HepG2 (cell line): ENCODE data around the gene CISD3. TPM values are rescaled to one million over a fixed set of nuclear protein-coding genes. Genes with fewer than 3 reads are reported as not detected.

Source experiments
- ASH2L ChIP-seq: fragments of 300-600, 200-600 bp; sonication (generic); IDR thresholded peaks from 2 replicates; pipeline ENCODE4 v1.7.0; 2017; ENCODE audit warnings: low read depth, mild to moderate bottlenecking, moderate library complexity, mixed read lengths, low read length; ENCODE audit not compliant: insufficient read length
- BHLHE40 ChIP-seq: IDR thresholded peaks from 2 replicates; pipeline ENCODE4 v1.6.1; 2011; ENCODE audit warnings: low read length, improper control_type of control experiment
- GTF2F1 ChIP-seq: fragments of 150-350 bp; IDR thresholded peaks from 2 replicates; pipeline ENCODE4 v1.6.1; 2014; ENCODE audit warnings: low read length
- HNRNPUL1 ChIP-seq: fragments of 200-400 bp; formaldehyde crosslinking; IDR thresholded peaks from 2 replicates; pipeline ENCODE4 v1.6.1; 2017; ENCODE audit warnings: low read depth, mild to moderate bottlenecking, low read length, moderate library complexity
- MED8 ChIP-seq: sonication (generic); formaldehyde crosslinking; IDR thresholded peaks from 2 replicates; pipeline ENCODE4 v1.8.1; 2023; ENCODE audit warnings: mild to moderate bottlenecking, missing genetic modification reagents; ENCODE audit not compliant: insufficient replicate concordance
- MIER3 ChIP-seq: IDR thresholded peaks from 2 replicates; pipeline ENCODE4 v1.6.1; 2016; ENCODE audit warnings: missing compliant biosample characterization, borderline replicate concordance
- MXI1 ChIP-seq: IDR thresholded peaks from 3 replicates; pipeline ENCODE4 v1.6.1; 2012; ENCODE audit warnings: low read depth, low read length, inconsistent platforms, borderline replicate concordance
- POLR2AphosphoS2 ChIP-seq: IDR thresholded peaks from 2 replicates; pipeline ENCODE4 v1.6.1; 2011; ENCODE audit warnings: low read depth, low read length, improper control_type of control experiment
- RORA ChIP-seq: sonication (generic); formaldehyde crosslinking; IDR thresholded peaks from 2 replicates; pipeline ENCODE4 v1.5.0; 2020; ENCODE audit warnings: mild to moderate bottlenecking, missing genetic modification reagents, moderate library complexity
- SP4 ChIP-seq: sonication (generic); formaldehyde crosslinking; IDR thresholded peaks from 2 replicates; pipeline ENCODE4 v1.8.1; 2023; ENCODE audit warnings: mild to moderate bottlenecking, missing genetic modification reagents
- TEAD3 ChIP-seq: optimal IDR thresholded peaks from 2 replicates; pipeline ENCODE3; 2016; ENCODE audit warnings: borderline replicate concordance
- TFE3 ChIP-seq: IDR thresholded peaks from 2 replicates; pipeline ENCODE4 v1.6.1; 2016
- ZBTB37 ChIP-seq: sonication (generic); formaldehyde crosslinking; IDR thresholded peaks from 2 replicates; pipeline ENCODE4 v1.4.0; 2020; ENCODE audit warnings: mild to moderate bottlenecking, missing genetic modification reagents
- ZBTB7B ChIP-seq: sonication (generic); formaldehyde crosslinking; IDR thresholded peaks from 2 replicates; pipeline ENCODE4 v1.4.0; 2020; ENCODE audit warnings: missing genetic modification reagents
- ZFP82 ChIP-seq: sonication (generic); formaldehyde crosslinking; IDR thresholded peaks from 2 replicates; pipeline ENCODE4 v1.5.1; 2020; ENCODE audit warnings: mild to moderate bottlenecking, missing genetic modification reagents, borderline replicate concordance
- ZNF235 ChIP-seq: sonication (generic); formaldehyde crosslinking; IDR thresholded peaks from 2 replicates; pipeline ENCODE4 v1.8.1; 2023; ENCODE audit warnings: mild to moderate bottlenecking, missing genetic modification reagents, borderline replicate concordance
- ZNF329 ChIP-seq: sonication (generic); formaldehyde crosslinking; IDR thresholded peaks from 2 replicates; pipeline ENCODE4 v1.9.0; 2021; ENCODE audit warnings: low read depth, mild to moderate bottlenecking, missing genetic modification reagents
- ZNF335 ChIP-seq: sonication (generic); formaldehyde crosslinking; IDR thresholded peaks from 2 replicates; pipeline ENCODE4 v1.4.0; 2020; ENCODE audit warnings: missing genetic modification reagents
- ZNF431 ChIP-seq: sonication (generic); formaldehyde crosslinking; IDR thresholded peaks from 2 replicates; pipeline ENCODE4 v1.9.0; 2022; ENCODE audit warnings: missing genetic modification reagents, low read depth, mild to moderate bottlenecking, borderline replicate concordance
- ZNF530 ChIP-seq: sonication (generic); formaldehyde crosslinking; IDR thresholded peaks from 2 replicates; pipeline ENCODE4 v1.5.0; 2020; ENCODE audit warnings: low read depth, mild to moderate bottlenecking, missing genetic modification reagents
- ZNF607 ChIP-seq: sonication (generic); formaldehyde crosslinking; IDR thresholded peaks from 2 replicates; pipeline ENCODE4 v1.5.1; 2020; ENCODE audit warnings: missing genetic modification reagents, mild to moderate bottlenecking, borderline replicate concordance
- ZNF746 ChIP-seq: sonication (generic); formaldehyde crosslinking; IDR thresholded peaks from 2 replicates; pipeline ENCODE4 v1.8.0; 2022; ENCODE audit warnings: mild to moderate bottlenecking, missing genetic modification reagents
- polyA plus RNA-seq, 8 experiments: library from polyadenylated mRNA; depleted of rRNA in 3 of 8; stranded (reverse) in 7 of 8; unstranded in 1 of 8; fragments of >200 nt; fragmentation: Illumina TruSeq in 4 of 8; extraction: Trizol in 4 of 8; gene quantifications; 2 replicates each; pipeline versions ENCODE4 v1.2.1 to v1.2.3, GENCODE V29; 2011 to 2016; ENCODE audit warnings: low read depth in 4 of 8, missing spikeins in 1 of 8, mixed read lengths in 1 of 8; ENCODE audit not compliant: insufficient read depth in 1 of 8
- total RNA-seq, 5 experiments: library from RNA; depleted of rRNA; stranded (reverse); fragments of >200 nt; fragmentation: Illumina TruSeq; extraction: Trizol; gene quantifications; 2 replicates each; pipeline ENCODE4 v1.2.3, GENCODE V29; 2016; ENCODE audit warnings: low read depth in 1 of 5
- TF ChIP-seq, protein P1 (sequence below): sonication (generic); formaldehyde crosslinking; IDR thresholded peaks from 2 replicates; pipeline ENCODE4 v1.4.0; 2020; ENCODE audit warnings: mild to moderate bottlenecking, missing genetic modification reagents
- TF ChIP-seq, protein P2 (sequence below): sonication (generic); formaldehyde crosslinking; IDR thresholded peaks from 2 replicates; pipeline ENCODE4 v1.5.1; 2020; ENCODE audit warnings: missing genetic modification reagents, mild to moderate bottlenecking, borderline replicate concordance
- TF ChIP-seq, protein P3 (sequence below): sonication (generic); formaldehyde crosslinking; IDR thresholded peaks from 2 replicates; pipeline ENCODE4 v1.4.0; 2020; ENCODE audit warnings: missing genetic modification reagents, low read depth, mild to moderate bottlenecking, borderline replicate concordance

The CISD3 gene
- total and polyA plus RNA-seq, 2 of the 13 experiments (the other 11 are each of a cell fraction or from before 2014, with no cell fraction given), result 30.0 to 34.1 TPM

GRCh38 chr17:38735161-38735997 lies 5.2 kb downstream of the CISD3 start (continued):
- TF ChIP-seq, protein P1, sequence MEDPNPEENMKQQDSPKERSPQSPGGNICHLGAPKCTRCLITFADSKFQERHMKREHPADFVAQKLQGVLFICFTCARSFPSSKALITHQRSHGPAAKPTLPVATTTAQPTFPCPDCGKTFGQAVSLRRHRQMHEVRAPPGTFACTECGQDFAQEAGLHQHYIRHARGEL (CRISPR knock-in tag), result 0 out of 2 replicates have a peak, but pooled peaks have one; percentile 64
- TF ChIP-seq POLR2AphosphoS2, result peak; percentile 65; the same call in 1 of the 2 replicates
- TF ChIP-seq RORA (CRISPR knock-in tag), result no peak
- no peak for TF ChIP-seq ZNF335 (CRISPR knock-in tag)
- 0 out of 2 replicates have a peak, but pooled peaks have one; percentile 33 for TF ChIP-seq SP4 (CRISPR knock-in tag)
- TF ChIP-seq, protein P2, sequence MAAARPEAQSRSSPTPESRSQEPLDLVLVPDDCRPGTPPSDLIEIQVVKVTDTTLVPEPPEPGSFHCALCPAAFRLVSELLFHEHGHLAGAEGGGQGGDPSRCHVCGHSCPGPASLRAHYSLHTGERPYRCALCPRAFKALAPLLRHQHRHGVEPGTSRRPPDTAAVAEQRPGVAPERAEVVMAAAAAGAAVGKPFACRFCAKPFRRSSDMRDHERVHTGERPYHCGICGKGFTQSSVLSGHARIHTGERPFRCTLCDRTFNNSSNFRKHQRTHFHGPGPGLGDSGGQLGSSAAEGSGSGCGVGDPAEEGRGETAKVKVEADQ (CRISPR knock-in tag), result 0 out of 2 replicates have a peak, but pooled peaks have one; percentile 28
- TF ChIP-seq BHLHE40, result peak; percentile 49; the same call in 1 of the 2 replicates
- TF ChIP-seq MED8, result peak; percentile 37
- no peak for TF ChIP-seq MIER3 (CRISPR knock-in tag)
- no peak for TF ChIP-seq HNRNPUL1
- TF ChIP-seq ZNF431 (CRISPR knock-in tag), result no peak
- TF ChIP-seq TFE3, result no peak
- no peak for TF ChIP-seq ZNF329 (CRISPR knock-in tag)
- peak; percentile 31 for TF ChIP-seq ASH2L
- TF ChIP-seq, protein P3, sequence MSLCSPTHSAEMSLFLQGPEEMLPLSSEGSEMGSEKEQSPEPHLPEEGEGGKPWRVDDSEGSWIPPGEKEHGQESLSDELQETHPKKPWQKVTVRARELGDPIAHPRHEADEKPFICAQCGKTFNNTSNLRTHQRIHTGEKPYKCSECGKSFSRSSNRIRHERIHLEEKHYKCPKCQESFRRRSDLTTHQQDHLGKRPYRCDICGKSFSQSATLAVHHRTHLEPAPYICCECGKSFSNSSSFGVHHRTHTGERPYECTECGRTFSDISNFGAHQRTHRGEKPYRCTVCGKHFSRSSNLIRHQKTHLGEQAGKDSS (CRISPR knock-in tag), result no peak
- peak; percentile 46; the same call in 1 of the 3 replicates for TF ChIP-seq MXI1
- TF ChIP-seq ZNF530 (CRISPR knock-in tag), result no peak
- TF ChIP-seq ZBTB37 (CRISPR knock-in tag), result no peak
- peak; percentile 6 for TF ChIP-seq TEAD3 (CRISPR knock-in tag)
- peak; percentile 90 for TF ChIP-seq ZBTB7B (CRISPR knock-in tag)
- no peak for TF ChIP-seq ZFP82 (CRISPR knock-in tag)
- TF ChIP-seq ZNF235 (CRISPR knock-in tag), result peak; percentile 92
- peak; percentile 54; the same call in 1 of the 2 replicates for TF ChIP-seq ZNF746 (CRISPR knock-in tag)
- no peak for TF ChIP-seq GTF2F1
- no peak for TF ChIP-seq ZNF607 (CRISPR knock-in tag)
